ENCODE data around the gene GPX2. TPM values are rescaled to one million over a fixed set of nuclear protein-coding genes. Genes with fewer than 3 reads are reported as not detected.

The GPX2 gene
- total and polyA plus RNA-seq, 2 donors (not counting 3 experiments of a cell fraction or from before 2014, with no cell fraction given), result not detected

GRCh38 chr14:64968651-64969050, 26.1 kb upstream of the GPX2 start:
- no peaks in the 10 kb centered on the region for H3K9me3 ChIP-seq (replicated peaks; ENCODE audit: control insufficient read depth, insufficient read depth, low read length)
- no TSS peak for BruUV-seq (replicated peaks)
- dilution Hi-C loops (cut with MboI; ENCODE audit: extremely low pct_ligation_motif_present, low sequenced_read_pairs), result no loop called here
- FAIRE-seq (no peak), DNase-seq (ENCODE audit: low read depth, low spot score) (no peak)
- ChIA-PET POLR2A (no interaction called here), CTCF (interaction anchor here (1.1 to 2.5 kb wide), 2 partner anchors 18 to 52 kb away, joined by 3 to 6 read pairs; partner anchors contain the start of gene FNTB)
- H3K36me3 ChIP-seq (ENCODE audit: control insufficient read depth in 2 of 2, extremely low read depth in 1 of 2, insufficient read depth in 2 of 2, low read length in 2 of 2), result no peaks in the 10 kb centered on the region
- H4K20me1 ChIP-seq (replicated peaks; ENCODE audit: control insufficient read depth, extremely low read depth, insufficient read depth, low read length), result no peaks in the 10 kb centered on the region
- peaks cover 14% of the 10 kb centered on the region for H3K4me1 ChIP-seq (ENCODE audit: control insufficient read depth, extremely low read depth, insufficient read depth, low read length)
- TF ChIP-seq GATA2 (IDR thresholded peaks at IDR 0.05; ENCODE audit: insufficient read depth, insufficient read length, low read depth, low read length), result no peak
- TF ChIP-seq POLR2A (IDR thresholded peaks at IDR 0.05; ENCODE audit: low read depth, low read length), result no peak
- no peak for TF ChIP-seq MAX (IDR thresholded peaks at IDR 0.05; ENCODE audit: insufficient read depth, insufficient read length)
- TF ChIP-seq EZH2 (IDR thresholded peaks at IDR 0.05; ENCODE audit: borderline replicate concordance, low read depth, low read length, severe bottlenecking), result no peak
- no peak for TF ChIP-seq JUN (IDR thresholded peaks at IDR 0.05; ENCODE audit: borderline replicate concordance, insufficient read depth, insufficient read length, low read depth)
- no peak for TF ChIP-seq MYC (IDR thresholded peaks at IDR 0.05; ENCODE audit: low read depth, low read length)
- TF ChIP-seq CTCF (IDR thresholded peaks at IDR 0.05; ENCODE audit: extremely low read depth in 1 of 2, insufficient read depth in 1 of 2, low read depth in 1 of 2, low read length in 2 of 2), result no peak
- TF ChIP-seq FOS (IDR thresholded peaks at IDR 0.05; ENCODE audit: borderline replicate concordance, insufficient read depth, low read length), result no peak
- no peak overlapping the region for H3K27ac ChIP-seq (ENCODE audit: insufficient read depth, low read depth, low read length)
- H2AFZ ChIP-seq (ENCODE audit: low read depth, low read length), result no peak overlapping the region
- no peaks in the 10 kb centered on the region for H3K27me3 ChIP-seq (ENCODE audit: control insufficient read depth in 2 of 2, insufficient read depth in 2 of 2, low read length in 2 of 2)
- no peak overlapping the region for H3K9ac ChIP-seq (replicated peaks; ENCODE audit: extremely low read depth, insufficient read depth, low read length)
- intact Hi-C loops (cut with micrococcal nuclease), result no loop called here
- no peak overlapping the region for H3K4me3 ChIP-seq (replicated peaks in 1 of 3; ENCODE audit: insufficient read depth in 1 of 3, low read depth in 1 of 3, low read length in 3 of 3)
- H3K9me1 ChIP-seq (replicated peaks; ENCODE audit: control insufficient read depth, extremely low read depth, insufficient read depth, low read length), result no peaks in the 10 kb centered on the region
- H3K79me2 ChIP-seq (ENCODE audit: control insufficient read depth, insufficient read depth, low read length), result no peaks in the 10 kb centered on the region
- H3K4me2 ChIP-seq (ENCODE audit: insufficient read depth, low read length), result no peak overlapping the region
